Left lung (tissue), 10 donors: ENCODE results near the gene CCM2L. TPM values are rescaled to one million over a fixed set of nuclear protein-coding genes. Genes with fewer than 3 reads are reported as not detected.

ENCODE experiments used
- ATAC-seq: fragments of 200-7000 bp; cut with Tn5 transposase; one replicate; pipeline ENCODE4 v1.9.1; 2020; ENCODE audit warnings: moderate library complexity
- DNase-seq, 4 donors: peaks; one replicate each; pipeline ENCODE4 v3.0.0-alpha.2; 2013 to 2020
- H3K27ac ChIP-seq, 2 donors: fragments of 200-600 bp; sonication (generic) in 1 of 2; one replicate each; pipeline versions ENCODE4 v1.5.0 to v1.8.0; 2020 to 2021
- H3K27me3 ChIP-seq, 2 donors: fragments of 200-600 bp; sonication (generic) in 1 of 2; one replicate each; pipeline versions ENCODE4 v1.5.0 to v1.8.0; 2020 to 2021
- H3K36me3 ChIP-seq, 2 donors: fragments of 200-600 bp; sonication (generic) in 1 of 2; one replicate each; pipeline versions ENCODE4 v1.5.0 to v1.8.0; 2020 to 2021
- H3K4me1 ChIP-seq, 2 donors: fragments of 200-600 bp; one replicate each; pipeline ENCODE4 v1.8.0; 2021
- H3K4me3 ChIP-seq, 2 donors: fragments of 200-600 bp; sonication (generic) in 1 of 2; one replicate each; pipeline versions ENCODE4 v1.5.0 to v1.8.0; 2020 to 2021; ENCODE audit warnings: mild to moderate bottlenecking in 1 of 2
- H3K9me3 ChIP-seq, 2 donors: fragments of 200-600 bp; sonication (generic) in 1 of 2; one replicate each; pipeline versions ENCODE4 v1.5.0 to v1.8.0; 2020 to 2021
- intact Hi-C, 2 donors: fragments of 100-400 bp; cut with DNase I; formaldehyde crosslinking; loops; one replicate each; pipeline versions ENCODE4 v1.11.2 to v1.14.2; 2022
- polyA plus RNA-seq, 6 donors: library from polyadenylated mRNA; unstranded; fragments of 120-200 nt; gene quantifications; one replicate each; pipeline ENCODE4 v1.2.1, GENCODE V29; 2013; ENCODE audit not compliant: insufficient read length in 6 of 6
- total RNA-seq, 2 donors: library from RNA; stranded (reverse); fragmentation: NEBNext Ultra II Directional; extraction: Animal tissue kit (Norgen Biotek cat#: 25700); gene quantifications; one replicate each; pipeline ENCODE4 v1.2.1, GENCODE V29; 2021
- TF ChIP-seq, protein P1 (sequence below), 2 donors: fragments of 200-600 bp; sonication (generic) in 1 of 2; IDR thresholded peaks; one replicate each; pipeline versions ENCODE4 v1.5.0 to v1.8.0; 2021; ENCODE audit warnings: antibody characterized with exemption in 2 of 2
- donor health status: DM: no; HTN: yes; CAD: no.
- donor health status: DM: no; HTN: no; CAD: no.

The CCM2L gene
- total and polyA plus RNA-seq, 8 donors, result 6.8 to 16.5 (median 13.1) TPM

DNA sequence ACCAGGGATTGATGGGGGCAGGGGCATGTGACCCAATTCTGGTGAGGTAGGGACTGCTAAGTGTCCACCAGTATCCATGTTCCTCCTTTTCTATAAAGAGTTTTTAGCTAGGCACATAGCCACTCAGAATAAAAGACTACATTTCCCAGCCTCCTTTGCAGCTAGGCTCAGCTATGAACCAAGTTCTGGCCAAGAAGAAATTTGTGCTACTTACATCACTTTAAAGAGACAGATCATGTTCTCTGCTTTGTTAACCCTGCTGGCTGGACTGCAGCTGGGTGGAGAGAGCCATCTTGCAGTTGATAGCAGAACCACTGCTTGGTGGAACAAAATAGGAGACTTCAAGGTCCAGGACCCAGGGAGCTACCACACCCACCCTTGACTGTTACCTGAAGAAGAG, 5.3 kb upstream of the CCM2L start:
- peaks cover 0 to 12% of the 10 kb centered on the region in 2 donors for H3K4me1 ChIP-seq
- H3K9me3 ChIP-seq, result no peaks in the 10 kb centered on the region
- intact Hi-C loops, result no loop called here
- ATAC-seq, result no peak
- no peak overlapping the region for H3K27ac ChIP-seq
- no peak for DNase-seq
- TF ChIP-seq, protein P1, sequence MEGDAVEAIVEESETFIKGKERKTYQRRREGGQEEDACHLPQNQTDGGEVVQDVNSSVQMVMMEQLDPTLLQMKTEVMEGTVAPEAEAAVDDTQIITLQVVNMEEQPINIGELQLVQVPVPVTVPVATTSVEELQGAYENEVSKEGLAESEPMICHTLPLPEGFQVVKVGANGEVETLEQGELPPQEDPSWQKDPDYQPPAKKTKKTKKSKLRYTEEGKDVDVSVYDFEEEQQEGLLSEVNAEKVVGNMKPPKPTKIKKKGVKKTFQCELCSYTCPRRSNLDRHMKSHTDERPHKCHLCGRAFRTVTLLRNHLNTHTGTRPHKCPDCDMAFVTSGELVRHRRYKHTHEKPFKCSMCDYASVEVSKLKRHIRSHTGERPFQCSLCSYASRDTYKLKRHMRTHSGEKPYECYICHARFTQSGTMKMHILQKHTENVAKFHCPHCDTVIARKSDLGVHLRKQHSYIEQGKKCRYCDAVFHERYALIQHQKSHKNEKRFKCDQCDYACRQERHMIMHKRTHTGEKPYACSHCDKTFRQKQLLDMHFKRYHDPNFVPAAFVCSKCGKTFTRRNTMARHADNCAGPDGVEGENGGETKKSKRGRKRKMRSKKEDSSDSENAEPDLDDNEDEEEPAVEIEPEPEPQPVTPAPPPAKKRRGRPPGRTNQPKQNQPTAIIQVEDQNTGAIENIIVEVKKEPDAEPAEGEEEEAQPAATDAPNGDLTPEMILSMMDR (IDR thresholded peaks at IDR 0.05), result no peak
- H3K4me3 ChIP-seq, result no peak overlapping the region
- H3K36me3 ChIP-seq, result no peaks in the 10 kb centered on the region
- H3K27me3 ChIP-seq, result peaks cover 0 to 10% of the 10 kb centered on the region in 2 donors

DNA sequence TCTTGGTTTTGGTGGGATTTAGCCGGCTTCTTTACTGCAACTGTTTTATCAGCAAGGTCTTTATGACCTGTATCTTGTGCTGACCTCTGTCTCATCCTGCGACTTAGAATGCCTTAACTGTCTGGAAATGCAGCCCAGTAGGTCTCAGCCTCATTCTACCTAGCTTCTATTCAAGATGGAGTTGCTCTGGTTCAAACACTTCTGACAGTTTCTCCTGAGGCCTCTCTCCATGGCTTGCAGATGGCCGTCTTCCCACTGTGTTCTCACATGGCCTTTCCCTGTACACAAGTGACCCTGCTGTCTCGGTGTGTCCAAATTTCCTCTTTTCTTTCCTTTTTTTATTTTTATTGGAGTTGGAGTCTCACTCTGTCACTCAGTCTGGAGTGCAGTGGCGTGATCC, 4.2 kb upstream of the CCM2L start:
- no peak overlapping the region for H3K4me3 ChIP-seq
- intact Hi-C loops, result no loop called here
- DNase-seq (no peak), ATAC-seq (no peak)
- H3K36me3 ChIP-seq, result no peaks in the 10 kb centered on the region
- peaks cover 0 to 12% of the 10 kb centered on the region in 2 donors for H3K4me1 ChIP-seq
- peak overlapping the region in 1 of 2 donors; percentile 39 for H3K27ac ChIP-seq
- peaks cover 0 to 12% of the 10 kb centered on the region in 2 donors for H3K27me3 ChIP-seq
- no peaks in the 10 kb centered on the region for H3K9me3 ChIP-seq
- TF ChIP-seq, protein P1 (IDR thresholded peaks at IDR 0.05), result no peak

DNA sequence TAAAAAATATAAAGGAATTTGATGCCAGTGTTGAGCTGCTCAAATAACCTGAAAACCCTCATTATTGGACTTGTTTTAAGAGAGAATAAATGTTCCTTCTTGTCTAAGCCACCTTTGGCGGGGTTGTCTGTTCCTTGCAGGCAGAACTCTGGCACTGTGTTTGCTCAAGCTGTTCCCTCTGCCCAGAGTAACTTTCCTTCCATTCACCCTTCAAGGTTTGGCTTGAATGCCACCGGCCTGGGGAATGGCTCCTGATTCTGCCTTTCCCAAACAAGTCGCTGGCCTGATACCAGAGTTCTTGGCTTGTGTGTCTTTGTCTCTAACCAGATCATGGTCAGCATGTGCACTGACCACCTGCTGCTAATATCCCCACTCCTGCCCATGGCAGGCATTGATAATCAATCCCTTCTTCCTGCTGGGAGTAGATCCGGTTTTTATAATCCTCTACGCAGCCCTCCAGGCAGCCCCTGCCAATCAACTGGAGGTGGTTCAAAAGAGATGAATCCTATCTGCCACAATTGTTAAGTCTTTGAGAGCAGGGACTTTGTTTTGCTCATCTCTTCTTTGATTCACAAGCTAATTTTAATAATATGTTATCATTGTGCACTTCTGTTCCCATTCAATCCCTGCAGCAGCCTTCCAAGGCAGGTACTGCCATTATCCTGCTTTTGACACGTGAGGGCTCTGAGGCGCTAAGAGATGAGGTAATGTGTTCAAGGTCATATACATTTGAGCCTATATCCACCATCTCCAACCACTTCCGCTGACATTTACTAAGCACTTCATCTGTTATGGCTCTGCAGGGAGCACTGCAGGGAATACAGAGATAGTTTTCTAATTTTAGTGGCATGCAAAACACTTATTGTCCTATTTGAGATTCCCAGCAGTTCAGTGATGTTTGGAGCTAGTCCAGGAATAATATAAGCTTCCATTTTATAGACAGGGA, 3.1 kb upstream of the CCM2L start:
- H3K4me3 ChIP-seq, result no peak overlapping the region
- peaks cover 0 to 12% of the 10 kb centered on the region in 2 donors for H3K4me1 ChIP-seq
- intact Hi-C loops, result no loop called here
- ATAC-seq (no peak), DNase-seq (no peak)
- no peaks in the 10 kb centered on the region for H3K9me3 ChIP-seq
- peaks cover 0 to 22% of the 10 kb centered on the region in 2 donors for H3K27me3 ChIP-seq
- H3K36me3 ChIP-seq, result no peaks in the 10 kb centered on the region
- TF ChIP-seq, protein P1 (IDR thresholded peaks at IDR 0.05), result no peak
- H3K27ac ChIP-seq, result peak overlapping the region in 1 of 2 donors; percentile 39

DNA sequence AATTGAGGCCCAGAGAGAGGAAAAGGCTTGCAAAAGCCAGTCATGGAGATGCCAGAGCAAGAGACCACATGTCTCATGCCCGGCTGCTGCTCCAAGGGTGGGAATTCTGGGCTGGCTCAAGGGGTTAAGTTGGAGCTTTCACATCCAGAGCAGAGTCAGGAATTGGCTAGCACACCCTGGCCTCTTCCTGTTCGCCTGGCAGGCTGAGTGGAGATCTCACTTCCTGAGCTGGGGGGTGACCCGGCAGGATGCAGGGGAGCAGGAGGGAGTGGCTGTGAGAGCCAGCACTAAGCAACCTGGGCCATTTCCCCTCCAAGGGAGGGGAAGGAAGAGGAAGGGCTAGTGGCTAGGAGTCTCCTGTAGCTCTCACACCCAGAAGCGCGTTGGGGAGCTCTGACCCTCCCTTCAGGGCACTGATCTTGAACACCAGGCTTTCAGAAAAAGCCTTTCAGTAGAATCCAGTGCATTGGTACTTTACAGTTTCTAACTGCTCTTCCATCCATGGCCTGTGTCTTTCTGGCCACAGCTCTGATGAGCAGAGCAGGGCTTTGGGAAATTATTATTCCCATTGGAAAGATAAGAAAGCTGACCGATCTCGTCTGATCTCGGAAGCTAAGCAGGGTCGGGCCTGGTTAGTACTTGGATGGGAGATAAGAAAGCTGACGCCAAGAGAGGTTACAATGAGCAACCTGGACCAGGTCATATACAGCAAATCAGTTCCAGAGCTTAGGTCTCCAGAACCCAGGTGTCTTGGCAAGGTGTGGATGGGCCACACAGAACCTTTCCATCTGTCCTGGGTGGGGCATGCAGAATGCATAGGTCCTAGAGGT, 2.2 kb upstream of the CCM2L start:
- peak; percentile 66 for ATAC-seq
- peak in 1 of 4 donors; percentile 53 for DNase-seq
- Histone ChIP-seq H3K36me3 (no peaks in the 10 kb centered on the region), H3K27ac (peak overlapping the region in 1 of 2 donors; percentile 75), H3K4me1 (peaks cover 0 to 12% of the 10 kb centered on the region in 2 donors), H3K4me3 (no peak overlapping the region), H3K27me3 (peaks cover 0 to 25% of the 10 kb centered on the region in 2 donors), H3K9me3 (no peaks in the 10 kb centered on the region)
- intact Hi-C loops, result no loop called here
- TF ChIP-seq, protein P1 (IDR thresholded peaks at IDR 0.05), result no peak

DNA sequence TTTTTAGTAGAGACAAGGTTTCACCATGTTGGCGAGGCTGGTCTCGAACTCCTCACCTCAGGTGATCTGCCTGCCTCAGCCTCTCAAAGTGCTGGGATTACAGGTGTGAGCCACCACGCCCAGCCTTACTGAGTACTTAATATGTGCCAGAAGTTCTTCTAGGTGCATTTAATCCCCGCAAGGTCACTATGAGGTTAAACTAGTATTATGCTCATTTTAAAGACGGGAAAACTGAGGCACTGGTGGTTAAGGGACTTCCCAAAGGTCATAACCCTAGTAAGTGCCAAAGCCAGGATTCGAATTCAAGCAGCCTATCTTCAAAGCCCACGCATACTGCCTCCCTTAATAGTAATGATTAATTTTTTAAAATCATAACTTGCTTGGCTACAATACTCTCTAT, 674 bp upstream of the CCM2L start:
- no peak for ATAC-seq
- intact Hi-C loops, result no loop called here

More for the DNA sequence above, 674 bp upstream of the CCM2L start:
- Histone ChIP-seq H3K36me3 (no peaks in the 10 kb centered on the region), H3K4me3 (no peak overlapping the region), H3K9me3 (no peaks in the 10 kb centered on the region), H3K4me1 (peaks cover 0 to 12% of the 10 kb centered on the region in 2 donors), H3K27ac (peak overlapping the region; percentile 17 to 75), H3K27me3 (peaks cover 0 to 31% of the 10 kb centered on the region in 2 donors)
- DNase-seq, result no peak
- TF ChIP-seq, protein P1 (IDR thresholded peaks at IDR 0.05), result no peak
